Panc1 (cell line): Measurements from ENCODE around the gene PIGX. TPM values are rescaled to one million over a fixed set of nuclear protein-coding genes. Genes with fewer than 3 reads are reported as not detected.

Experiments used
- ATAC-seq: fragments of 200-7000 bp; cut with Tn5 transposase; 2 replicates; pipeline ENCODE4 v1.9.1; 2020; ENCODE audit warnings: mild to moderate bottlenecking, moderate library complexity
- BruUV-seq: library from RNA; stranded (reverse); fragments of 400-500 nt; replicated peaks from 2 replicates; lab custom pipeline; 2021; lab: Mats Ljungman, UMichigan
- CTCF ChIA-PET: fragments of 300-600 bp; sonication (Branson Sonifier 250); formaldehyde crosslinking; loops from one replicate; lab custom pipeline; 2022; ENCODE audit warnings: antibody characterized with exemption; lab: Charles Lee
- POLR2A ChIA-PET: fragments of 300-600 bp; sonication (Branson Sonifier 250); formaldehyde crosslinking; loops from one replicate; lab custom pipeline; 2022; ENCODE audit warnings: antibody characterized with exemption; lab: Charles Lee
- DNase-seq: peaks from one replicate; pipeline ENCODE4 v3.0.0-alpha.2; 2010; ENCODE audit warnings: low read depth, low spot score
- H3K27ac ChIP-seq: 2 replicates; pipeline ENCODE4 v1.5.1; 2011; ENCODE audit warnings: mild to moderate bottlenecking, low read length, inconsistent platforms
- H3K27me3 ChIP-seq: fragments of 200-500 bp; sonication (Bioruptor generic); 2 replicates; pipeline ENCODE4 v1.6.0; 2014; ENCODE audit warnings: low read length, inconsistent platforms; ENCODE audit not compliant: control insufficient read depth, insufficient read depth
- H3K36me3 ChIP-seq: fragments of 200-500 bp; sonication (Bioruptor generic); 2 replicates; pipeline ENCODE4 v1.5.1; 2014; ENCODE audit warnings: inconsistent platforms, mild to moderate bottlenecking, low read length, moderate library complexity; ENCODE audit not compliant: control insufficient read depth, insufficient read depth
- H3K4me1 ChIP-seq: 2 replicates; pipeline ENCODE4 v1.5.1; 2011; ENCODE audit warnings: inconsistent platforms, mild to moderate bottlenecking, low read length, moderate library complexity; ENCODE audit not compliant: control insufficient read depth, insufficient read depth
- H3K4me3 ChIP-seq, 2 experiments: 2 replicates each; pipeline ENCODE4 v1.5.1; 2011 to 2012; ENCODE audit warnings: low read depth in 2 of 2, low read length in 2 of 2, mild to moderate bottlenecking in 2 of 2, inconsistent platforms in 1 of 2, moderate library complexity in 1 of 2
- H3K9me3 ChIP-seq: fragments of 200-500 bp; sonication (Bioruptor generic); 2 replicates; pipeline ENCODE4 v1.5.1; 2014; ENCODE audit warnings: low read depth, mild to moderate bottlenecking, inconsistent platforms, low read length, moderate library complexity; ENCODE audit not compliant: control insufficient read depth, insufficient read depth
- POLR2AphosphoS5 ChIP-seq: IDR thresholded peaks from 2 replicates; pipeline ENCODE4 v1.6.1; 2012; ENCODE audit warnings: mild to moderate bottlenecking, low read depth, low read length, moderate library complexity
- REST ChIP-seq, 2 experiments: IDR thresholded peaks; 2 replicates each; pipeline ENCODE4 v1.6.1; 2011 to 2012; ENCODE audit warnings: low read depth in 2 of 2, control low read depth in 1 of 2, low read length in 1 of 2, mild to moderate bottlenecking in 1 of 2, moderate library complexity in 1 of 2; ENCODE audit not compliant: insufficient read depth in 1 of 2
- SIN3A ChIP-seq: IDR thresholded peaks from 2 replicates; pipeline ENCODE4 v1.6.1; 2012; ENCODE audit warnings: low read depth, mild to moderate bottlenecking, low read length, moderate library complexity, borderline replicate concordance; ENCODE audit not compliant: insufficient read depth
- TCF7L2 ChIP-seq: IDR thresholded peaks from 2 replicates; pipeline ENCODE4 v1.6.1; 2011; ENCODE audit warnings: mild to moderate bottlenecking, low read depth, low read length, inconsistent platforms
- in situ Hi-C: cut with HindIII; loops from 2 replicates; pipeline ENCODE4 v1.10.0; 2016; ENCODE audit warnings: low sequenced_read_pairs, low pct_unique_long_range_greater_than_20kb
- intact Hi-C: fragments of 100-400 bp; cut with micrococcal nuclease; formaldehyde crosslinking; loops from one replicate; pipeline ENCODE4 v1.10.0; 2022; ENCODE audit not compliant: unreplicated experiment
- total RNA-seq: library from RNA; stranded (reverse); gene quantifications from one replicate; pipeline ENCODE4 v1.2.1, GENCODE V29; 2021; ENCODE audit not compliant: unreplicated experiment
- TF ChIP-seq, protein P1 (sequence below): fragments of 450-650 bp; IDR thresholded peaks from 2 replicates; pipeline ENCODE4 v1.5.1; 2017; ENCODE audit warnings: mild to moderate bottlenecking

The PIGX gene
- total RNA-seq, 1 experiment from 2014 or later: 85.7 TPM

- in situ Hi-C loops (no loop called here), intact Hi-C loops (no loop called here)
- Histone ChIP-seq H3K27ac (no peak overlapping the region), H3K4me1 (peaks cover 11% of the 10 kb centered on the region), H3K27me3 (no peaks in the 10 kb centered on the region), H3K4me3 (no peak overlapping the region), H3K9me3 (no peaks in the 10 kb centered on the region), H3K36me3 (no peaks in the 10 kb centered on the region)
- CTCF ChIA-PET: interaction anchor here (0.7 kb wide), 1 partner anchor 21 kb away, joined by 7 read pairs; no protein-coding TSS in a partner anchor
- TF ChIP-seq POLR2AphosphoS5: no peak
- TF ChIP-seq, protein P1, sequence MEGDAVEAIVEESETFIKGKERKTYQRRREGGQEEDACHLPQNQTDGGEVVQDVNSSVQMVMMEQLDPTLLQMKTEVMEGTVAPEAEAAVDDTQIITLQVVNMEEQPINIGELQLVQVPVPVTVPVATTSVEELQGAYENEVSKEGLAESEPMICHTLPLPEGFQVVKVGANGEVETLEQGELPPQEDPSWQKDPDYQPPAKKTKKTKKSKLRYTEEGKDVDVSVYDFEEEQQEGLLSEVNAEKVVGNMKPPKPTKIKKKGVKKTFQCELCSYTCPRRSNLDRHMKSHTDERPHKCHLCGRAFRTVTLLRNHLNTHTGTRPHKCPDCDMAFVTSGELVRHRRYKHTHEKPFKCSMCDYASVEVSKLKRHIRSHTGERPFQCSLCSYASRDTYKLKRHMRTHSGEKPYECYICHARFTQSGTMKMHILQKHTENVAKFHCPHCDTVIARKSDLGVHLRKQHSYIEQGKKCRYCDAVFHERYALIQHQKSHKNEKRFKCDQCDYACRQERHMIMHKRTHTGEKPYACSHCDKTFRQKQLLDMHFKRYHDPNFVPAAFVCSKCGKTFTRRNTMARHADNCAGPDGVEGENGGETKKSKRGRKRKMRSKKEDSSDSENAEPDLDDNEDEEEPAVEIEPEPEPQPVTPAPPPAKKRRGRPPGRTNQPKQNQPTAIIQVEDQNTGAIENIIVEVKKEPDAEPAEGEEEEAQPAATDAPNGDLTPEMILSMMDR: no peak
- TF ChIP-seq REST (IDR thresholded peaks at IDR 0.05; ENCODE audit: insufficient read depth in 1 of 2, low read depth in 2 of 2, low read length in 1 of 2): no peak
- no peak for TF ChIP-seq SIN3A
- TF ChIP-seq TCF7L2: no peak
- POLR2A ChIA-PET: interaction anchor here (0.7 kb wide), 1 partner anchor 21 kb away, joined by 4 read pairs; no protein-coding TSS in a partner anchor
- ATAC-seq (no peak), DNase-seq (no peak)
- BruUV-seq: no TSS peak
Measured at GRCh38 chr3:196670339-196670738, 41.8 kb upstream of the PIGX start.

DNA sequence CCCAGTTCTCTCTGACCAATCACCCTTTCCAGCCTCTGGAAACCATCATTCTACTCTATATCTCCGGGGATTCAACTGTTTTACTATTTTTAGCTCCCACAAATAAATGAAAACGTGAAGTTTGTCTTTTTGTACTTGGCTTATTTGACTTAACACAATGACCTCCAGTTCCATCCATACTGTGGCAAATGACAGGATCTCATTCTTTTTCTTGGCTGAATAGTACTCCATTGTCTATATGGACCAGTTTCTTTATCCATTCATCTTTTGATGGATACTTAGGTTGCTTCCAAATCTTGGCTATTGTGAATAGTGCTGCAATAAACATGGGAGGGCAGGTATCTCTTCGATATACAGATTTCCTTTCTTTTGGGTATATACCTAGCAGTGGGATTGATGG is 38.5 kb upstream of the PIGX start:
- intact Hi-C loops: no loop called here
- Histone ChIP-seq H3K36me3 (no peaks in the 10 kb centered on the region), H3K4me3 (no peak overlapping the region), H3K4me1 (no peaks in the 10 kb centered on the region), H3K9me3 (no peaks in the 10 kb centered on the region), H3K27ac (no peak overlapping the region), H3K27me3 (no peaks in the 10 kb centered on the region)
- ChIA-PET CTCF (no interaction called here), POLR2A (no interaction called here)
- DNase-seq: no peak
- no peak for ATAC-seq
- in situ Hi-C loops: no loop called here
- BruUV-seq: no TSS peak
- TF ChIP-seq REST (IDR thresholded peaks at IDR 0.05; ENCODE audit: insufficient read depth in 1 of 2, low read depth in 2 of 2, low read length in 1 of 2): no peak
- TF ChIP-seq TCF7L2: no peak
- no peak for TF ChIP-seq POLR2AphosphoS5
- TF ChIP-seq, protein P1: no peak
- no peak for TF ChIP-seq SIN3A
